Cortex of kidney (tissue), 1 donor: ENCODE results near the gene TTC7B.

Source experiments
- DNase-seq: peaks from one replicate; lab custom pipeline; 2025; lab: John Stamatoyannopoulos, UW

TTC7B gene

GRCh38 chr14:90700933-90701776, 115.1 kb downstream of the TTC7B start:
- no peak for DNase-seq

- DNase-seq = no peak
Observed at GRCh38 chr14:90699016-90699415, 117.2 kb downstream of the TTC7B start.

DNA sequence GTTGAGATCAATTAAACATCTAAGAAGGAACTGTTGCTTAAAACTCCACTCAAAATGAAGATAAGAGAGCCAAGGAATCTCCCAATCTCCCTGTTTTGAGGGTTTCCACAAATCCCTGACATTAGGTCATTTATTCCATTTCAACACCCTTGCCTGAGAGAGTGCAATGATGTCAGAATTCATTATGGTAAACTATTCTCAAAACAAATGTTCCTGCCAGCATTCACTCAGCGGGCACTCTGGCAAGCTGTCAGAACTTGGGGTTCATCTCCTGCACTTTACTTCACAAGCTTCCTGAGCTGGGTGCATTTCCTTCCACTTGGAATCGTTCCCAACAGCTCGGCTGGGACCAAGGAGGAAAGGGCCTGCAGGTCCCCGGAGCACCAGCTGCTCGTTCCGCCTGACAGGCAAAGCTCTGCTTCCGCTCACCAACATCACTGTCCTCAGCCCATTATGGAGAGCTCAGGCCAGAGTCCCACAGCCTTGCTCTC, 117.8 kb downstream of the TTC7B start:
- DNase-seq = no peak

DNA sequence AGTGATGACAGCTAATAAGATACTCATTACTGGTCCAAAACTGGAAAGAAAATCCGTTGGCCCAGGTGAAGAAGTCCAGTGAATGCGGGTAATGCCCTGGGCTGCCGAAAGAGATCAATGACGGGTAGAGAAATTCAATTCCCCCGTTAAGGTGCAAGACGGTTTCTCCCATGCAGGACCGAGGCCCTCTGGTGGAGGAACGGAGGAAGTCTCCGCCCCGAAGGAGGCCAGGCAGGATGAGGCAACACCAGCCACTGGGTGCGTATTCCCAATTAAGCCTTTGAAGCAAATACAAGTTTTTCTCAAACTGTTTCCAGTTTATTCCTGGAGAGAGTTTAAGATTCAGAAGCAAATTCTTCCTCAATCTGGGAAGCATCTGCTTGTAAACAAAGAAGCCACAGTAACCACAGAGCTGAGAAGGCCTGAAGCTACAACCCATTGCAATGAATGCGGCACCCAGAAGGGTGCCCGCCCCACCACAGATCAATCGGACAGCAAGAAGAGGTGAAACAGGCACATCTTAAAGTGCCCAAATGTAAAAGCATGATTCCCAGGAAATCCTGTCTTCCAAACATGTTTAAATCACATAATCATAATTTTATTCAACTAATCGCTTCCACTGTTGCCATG, 118.5 kb downstream of the TTC7B start:
- no peak for DNase-seq

DNA sequence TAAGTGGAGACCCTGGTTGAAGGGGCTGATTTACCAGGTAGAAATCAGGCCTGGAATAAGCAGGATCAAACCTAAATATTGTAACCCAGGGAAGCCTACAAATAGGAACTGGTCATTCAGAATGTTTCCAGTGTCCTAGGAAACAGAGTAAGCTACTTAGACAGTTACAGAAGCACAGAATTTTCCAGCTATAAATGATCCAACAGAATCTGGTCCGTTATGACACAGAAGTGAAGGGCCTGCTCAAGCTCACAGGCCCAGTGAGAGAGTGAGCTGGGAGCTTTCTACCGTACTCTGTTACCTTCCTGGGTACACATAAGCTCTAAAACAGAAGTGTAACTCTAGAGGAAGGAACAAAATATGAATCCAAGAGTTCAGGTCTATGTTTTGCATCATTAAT, 119.1 kb downstream of the TTC7B start:
- no peak for DNase-seq

DNA sequence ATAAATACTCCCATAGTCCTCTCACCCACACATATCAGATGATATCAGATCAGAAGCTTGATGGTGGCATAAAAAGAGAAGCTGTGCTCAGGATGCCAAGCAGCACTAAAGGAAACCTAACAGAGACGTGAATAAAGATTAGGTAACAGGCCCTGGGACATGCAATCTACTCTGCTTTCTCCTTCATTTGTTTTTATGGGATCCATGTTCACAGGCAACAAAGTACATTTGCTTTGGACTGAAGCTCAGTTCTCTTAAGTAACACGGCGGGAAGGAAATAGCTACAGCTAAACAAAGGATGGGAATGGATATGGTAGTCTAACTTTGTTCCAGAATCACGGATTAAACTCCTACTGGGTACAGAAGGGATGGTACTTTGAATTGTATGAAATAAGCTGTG, 119.5 kb downstream of the TTC7B start:
- DNase-seq = no peak

GRCh38 chr14:90695997-90696660, 120.1 kb downstream of the TTC7B start:
- DNase-seq = no peak

DNA sequence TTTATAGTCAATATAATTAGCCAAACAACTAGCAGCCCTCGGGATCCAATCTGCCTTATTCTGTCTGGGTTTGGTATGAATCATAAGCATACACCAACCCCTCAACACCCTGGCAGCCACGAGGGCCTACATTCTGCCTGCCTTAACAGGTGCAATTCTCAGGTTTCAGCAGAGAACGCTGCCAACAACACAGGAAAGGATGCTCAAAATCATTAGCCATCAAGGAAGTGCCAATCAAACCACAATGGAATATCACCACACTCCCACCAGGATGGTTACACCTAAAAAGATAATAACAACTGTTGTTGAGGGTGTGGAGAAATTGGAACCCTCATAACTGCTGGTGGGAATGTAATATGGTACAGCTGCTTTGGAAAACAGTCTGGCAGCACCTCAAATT, 122.8 kb downstream of the TTC7B start:
- DNase-seq = no peak

GRCh38 chr14:90692826-90693225, 123.4 kb downstream of the TTC7B start:
- no peak for DNase-seq

DNA sequence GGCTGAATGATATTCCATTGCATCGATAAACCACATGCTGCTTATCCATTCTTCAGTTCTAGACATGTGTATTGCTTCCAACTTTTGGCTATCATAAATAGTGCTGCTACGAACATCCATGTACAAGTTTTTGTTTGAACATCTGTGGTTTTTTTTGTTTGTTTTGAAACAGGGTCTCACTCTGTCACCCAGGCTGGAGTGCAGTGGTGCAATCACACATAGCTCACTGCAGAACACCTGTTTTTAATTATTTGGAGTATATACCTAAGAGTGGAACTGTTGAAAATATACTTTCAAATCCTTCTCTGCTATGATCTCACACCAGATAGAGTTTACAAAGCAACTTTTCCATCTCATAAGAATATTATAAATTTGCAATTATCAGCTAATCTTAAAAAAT, 124.2 kb downstream of the TTC7B start:
- no peak for DNase-seq

GRCh38 chr14:90691627-90692026, 124.6 kb downstream of the TTC7B start:
- DNase-seq = no peak

DNA sequence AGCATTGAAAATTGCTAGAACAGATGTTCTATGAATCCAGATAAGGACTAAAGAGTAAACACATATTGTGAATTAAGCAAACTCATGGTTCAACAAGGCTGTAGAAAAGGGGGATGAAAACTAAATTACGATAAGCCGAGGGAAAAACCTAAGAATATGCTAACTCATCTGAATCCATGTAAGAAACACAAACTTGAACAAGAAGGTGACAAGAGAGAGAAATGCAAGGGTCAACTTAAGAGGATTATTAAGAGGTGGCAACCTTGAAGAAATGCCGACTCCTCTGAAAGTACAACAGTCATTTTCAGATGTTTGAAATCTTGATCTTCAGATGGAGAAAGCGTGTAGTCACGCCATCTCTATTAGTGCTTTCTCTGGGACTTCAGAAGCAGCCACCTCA, 128.6 kb downstream of the TTC7B start:
- DNase-seq = no peak

DNA sequence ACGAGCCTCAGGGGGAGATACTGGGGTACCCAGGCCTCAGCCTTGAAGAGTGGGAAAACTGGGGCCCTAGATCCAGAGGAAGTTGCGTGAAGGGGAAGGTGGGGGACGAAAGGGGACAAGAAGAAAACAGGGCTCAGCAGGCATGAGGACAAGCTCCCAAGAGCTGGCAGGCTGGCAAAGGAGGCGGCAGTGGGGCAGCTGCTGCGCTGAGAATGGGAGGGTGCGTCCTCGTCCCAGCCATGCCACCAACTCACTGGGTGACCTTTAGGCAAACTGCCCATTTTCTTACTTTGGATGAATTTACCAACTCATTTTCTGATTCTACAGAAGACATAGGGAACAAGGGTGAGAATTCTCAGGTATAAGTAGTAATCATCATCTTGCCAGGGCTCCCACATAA, 133.6 kb downstream of the TTC7B start:
- DNase-seq = no peak

DNA sequence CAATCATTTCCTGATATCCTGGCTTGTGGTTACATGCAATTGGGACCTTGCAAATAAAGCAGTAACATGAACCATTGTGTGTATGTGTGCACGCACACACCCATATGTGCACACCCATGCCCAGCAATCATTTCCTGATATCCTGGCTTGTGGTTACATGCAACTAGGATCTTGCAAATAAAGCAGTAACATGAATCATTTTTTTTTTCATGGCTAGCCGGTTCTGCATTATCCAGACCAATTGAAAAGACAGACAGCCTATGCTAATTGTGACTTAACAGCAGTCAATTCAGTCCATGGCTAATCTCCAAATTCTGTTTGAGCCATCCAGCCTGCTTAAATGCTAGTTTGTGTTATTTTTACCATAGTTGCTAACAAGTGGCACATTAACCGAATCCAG, 134.3 kb downstream of the TTC7B start:
- no peak for DNase-seq

GRCh38 chr14:90678846-90679362, 137.3 kb downstream of the TTC7B start:
- DNase-seq = no peak

- DNase-seq = no peak
Observed at GRCh38 chr14:90678420-90678819, 137.8 kb downstream of the TTC7B start.

- DNase-seq = no peak
Observed at GRCh38 chr14:90677484-90678050, 138.7 kb downstream of the TTC7B start.

DNA sequence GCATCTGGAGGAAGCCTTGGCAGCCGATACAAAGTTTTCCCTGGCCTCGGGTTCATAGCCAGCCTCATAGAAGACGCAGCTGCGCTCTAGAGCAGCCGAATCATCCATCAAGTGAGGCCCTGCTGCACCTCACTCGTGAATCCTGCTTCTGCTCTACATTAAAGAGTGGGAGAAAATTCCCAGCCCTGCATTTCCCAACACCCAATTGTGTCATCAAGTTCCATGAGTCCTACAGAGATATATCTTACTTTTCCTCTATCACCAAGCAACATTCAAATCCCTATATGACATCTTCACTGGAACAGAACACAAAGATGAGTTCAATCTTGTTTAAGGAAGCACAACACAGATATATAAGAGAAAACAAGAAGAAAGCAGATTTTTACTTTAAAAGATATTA, 139.3 kb downstream of the TTC7B start:
- DNase-seq = no peak

DNA sequence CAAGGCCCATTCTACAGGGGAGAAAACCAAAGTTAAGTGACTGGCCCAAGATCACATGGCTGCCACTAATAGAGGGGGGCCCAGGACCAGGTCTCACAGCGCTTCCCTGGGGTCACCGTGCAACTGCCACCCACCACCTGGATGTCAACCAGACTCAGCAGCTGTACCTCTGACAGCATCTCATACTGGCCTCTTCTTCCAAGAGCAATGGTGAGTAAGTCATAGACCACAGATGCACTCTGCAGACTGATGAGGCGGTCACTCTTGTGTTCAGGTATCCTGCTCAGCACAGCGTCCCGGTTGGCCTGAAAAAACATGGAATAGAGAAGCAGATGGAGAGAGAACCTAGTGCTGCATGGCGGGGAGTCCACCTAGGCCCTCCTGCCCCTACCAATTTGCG, 139.9 kb downstream of the TTC7B start:
- DNase-seq = no peak

DNA sequence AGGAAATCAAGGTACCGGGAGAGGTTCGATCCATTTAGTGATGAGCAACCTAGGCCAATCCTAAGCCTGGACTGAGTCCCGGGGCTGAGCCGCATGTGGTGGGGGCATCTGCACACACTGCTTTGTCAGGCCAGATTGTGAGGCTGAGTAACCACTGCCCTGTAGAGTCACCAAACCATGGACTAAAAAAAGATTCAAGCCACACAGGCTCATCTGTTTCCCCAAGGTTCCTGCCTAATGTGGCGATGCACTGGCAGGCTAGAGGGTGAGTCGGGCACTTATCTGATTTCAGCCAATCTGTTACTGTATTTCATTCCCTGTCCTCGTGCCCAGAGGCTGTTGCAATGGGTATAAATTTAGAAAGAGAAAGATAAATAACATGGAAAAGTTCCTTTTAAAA, 140.8 kb downstream of the TTC7B start:
- DNase-seq = no peak

GRCh38 chr14:90674716-90675115, 141.5 kb downstream of the TTC7B start:
- no peak for DNase-seq

- DNase-seq = no peak
Observed at GRCh38 chr14:90674043-90674670, 142.1 kb downstream of the TTC7B start.
